Keratinocyte (primary cell): Measurements from ENCODE around the gene ALDH1L1. TPM values are rescaled to one million over a fixed set of nuclear protein-coding genes. Genes with fewer than 3 reads are reported as not detected.

Experiments used
- DNase-seq: peaks from one replicate; pipeline ENCODE4 v3.0.0-alpha.2; 2011; ENCODE audit warnings: low read depth, missing footprints, low spot score
- FAIRE-seq: peaks from 2 replicates; lab custom pipeline; 2011; peaks lifted over from hg19 to GRCh38; lab: Jason Lieb, UNC
- H2AFZ ChIP-seq: 2 replicates; pipeline ENCODE4 v1.6.0; 2012; ENCODE audit warnings: low read length, control low read depth, inconsistent platforms; ENCODE audit not compliant: control insufficient read depth
- H3K27ac ChIP-seq: 2 replicates; pipeline ENCODE4 v1.5.1; 2011; ENCODE audit warnings: low read length; ENCODE audit not compliant: control insufficient read depth, insufficient read depth
- H3K27me3 ChIP-seq: 3 replicates; pipeline ENCODE4 v1.6.0; 2011; ENCODE audit warnings: low read length; ENCODE audit not compliant: control insufficient read depth, insufficient read depth; ENCODE audit errors: extremely low read depth
- H3K36me3 ChIP-seq, 2 experiments: 2 replicates in 1 of 2; 3 replicates in 1 of 2; pipeline ENCODE4 v1.5.1; 2011; ENCODE audit warnings: low read length in 2 of 2, mild to moderate bottlenecking in 1 of 2; ENCODE audit not compliant: control insufficient read depth in 2 of 2, insufficient read depth in 2 of 2; ENCODE audit errors: extremely low read depth in 1 of 2
- H3K4me1 ChIP-seq: 3 replicates; pipeline ENCODE4 v1.5.1; 2011; ENCODE audit warnings: low read length; ENCODE audit not compliant: control insufficient read depth, insufficient read depth; ENCODE audit errors: extremely low read depth
- H3K4me2 ChIP-seq: 3 replicates; pipeline ENCODE4 v1.6.0; 2011; ENCODE audit warnings: low read depth, low read length; ENCODE audit not compliant: control insufficient read depth, insufficient read depth; ENCODE audit errors: extremely low read depth
- H3K4me3 ChIP-seq, 3 experiments: fragments of 200-600 bp in 1 of 3; sonication (generic) in 1 of 3; 2 replicates in 2 of 3; 3 replicates in 1 of 3; pipeline ENCODE4 v1.5.1; 2011 to 2016; ENCODE audit warnings: low read length in 3 of 3, mild to moderate bottlenecking in 3 of 3, control low read depth in 2 of 3, inconsistent platforms in 1 of 3, low read depth in 1 of 3, mixed read lengths in 1 of 3, mixed run types in 1 of 3, moderate library complexity in 1 of 3; ENCODE audit not compliant: control insufficient read depth in 2 of 3, insufficient read depth in 2 of 3; ENCODE audit errors: extremely low read depth in 1 of 3
- H3K79me2 ChIP-seq: 2 replicates; pipeline ENCODE4 v1.6.0; 2012; ENCODE audit warnings: low read length; ENCODE audit not compliant: control insufficient read depth, insufficient read depth
- H3K9ac ChIP-seq: 3 replicates; pipeline ENCODE4 v1.6.0; 2011; ENCODE audit warnings: low read length; ENCODE audit not compliant: control insufficient read depth, insufficient read depth; ENCODE audit errors: extremely low read depth
- H3K9me1 ChIP-seq: 3 replicates; pipeline ENCODE4 v1.6.0; 2011; ENCODE audit warnings: low read length; ENCODE audit not compliant: control insufficient read depth, insufficient read depth; ENCODE audit errors: extremely low read depth
- H3K9me3 ChIP-seq: 2 replicates; pipeline ENCODE4 v1.5.1; 2012; ENCODE audit warnings: low read depth, low read length; ENCODE audit not compliant: control insufficient read depth
- H4K20me1 ChIP-seq: 3 replicates; pipeline ENCODE4 v1.6.0; 2011; ENCODE audit warnings: low read length; ENCODE audit not compliant: control insufficient read depth, insufficient read depth; ENCODE audit errors: extremely low read depth
- CTCF ChIP-seq, 3 experiments: IDR thresholded peaks in 1 of 3; conservative IDR thresholded peaks in 1 of 3; optimal IDR thresholded peaks in 1 of 3; 2 replicates in 2 of 3; 3 replicates in 1 of 3; pipeline versions ENCODE3 to v1.5.1; 2011; ENCODE audit warnings: low read length in 3 of 3, mild to moderate bottlenecking in 3 of 3, moderate library complexity in 2 of 3, control low read depth in 1 of 3, inconsistent platforms in 1 of 3; ENCODE audit not compliant: insufficient read depth in 2 of 3; ENCODE audit errors: extremely low read depth in 1 of 3
- EZH2 ChIP-seq: IDR thresholded peaks from one replicate; pipeline ENCODE4 v1.6.1; 2012; ENCODE audit warnings: inconsistent platforms, mild to moderate bottlenecking, low read length, moderate library complexity
- dilution Hi-C: fragments of 300-500 bp; cut with MboI; formaldehyde crosslinking; loops from one replicate; pipeline ENCODE4 v1.7.0; 2020; ENCODE audit warnings: low sequenced_read_pairs; ENCODE audit not compliant: extremely low pct_ligation_motif_present
- polyA plus RNA-seq, 5 experiments: library from polyadenylated mRNA; depleted of rRNA in 3 of 5; stranded (reverse) in 3 of 5; stranded (forward) in 1 of 5; unstranded in 1 of 5; fragments of >200 nt; gene quantifications; 1 replicate in 1 of 5; 2 replicates in 3 of 5; 3 replicates in 1 of 5; pipeline versions ENCODE4 v1.2.1 to v1.2.3, GENCODE V29; 2011 to 2012; ENCODE audit warnings: missing spikeins in 2 of 5, low read depth in 1 of 5, low replicate concordance in 1 of 5

ALDH1L1 gene
- polyA plus RNA-seq, 1 donor (not counting 4 experiments of a cell fraction or from before 2014, with no cell fraction given), result 0.35 TPM

GRCh38 chr3:126063358-126063965 lies 116.9 kb downstream of the ALDH1L1 start:
- H4K20me1 ChIP-seq, result no peaks in the 10 kb centered on the region
- H3K9ac ChIP-seq, result no peak overlapping the region
- no peak for DNase-seq
- H3K9me1 ChIP-seq, result no peaks in the 10 kb centered on the region
- H3K4me3 ChIP-seq, result no peak overlapping the region
- no peak for FAIRE-seq
- H3K36me3 ChIP-seq, result peaks cover 0 to 2% of the 10 kb centered on the region in 2 experiments
- H3K79me2 ChIP-seq, result no peaks in the 10 kb centered on the region
- no peaks in the 10 kb centered on the region for H3K27me3 ChIP-seq
- H3K27ac ChIP-seq, result no peak overlapping the region
- no peaks in the 10 kb centered on the region for H3K4me1 ChIP-seq
- H3K9me3 ChIP-seq, result no peaks in the 10 kb centered on the region
- no peak for TF ChIP-seq EZH2
- no peak for TF ChIP-seq CTCF (optimal IDR thresholded peaks at IDR 0.05 in 1 of 3, IDR thresholded peaks at IDR 0.05 in 1 of 3, conservative IDR thresholded peaks at IDR 0.05 in 1 of 3; ENCODE audit: extremely low read depth in 1 of 3, insufficient read depth in 2 of 3, low read length in 3 of 3)
- H2AFZ ChIP-seq, result no peak overlapping the region
- dilution Hi-C loops, result no loop called here
- H3K4me2 ChIP-seq, result no peak overlapping the region

- DNase-seq, result no peak
- no peak overlapping the region for H3K4me2 ChIP-seq
- dilution Hi-C loops, result no loop called here
- H4K20me1 ChIP-seq, result no peaks in the 10 kb centered on the region
- no peak overlapping the region for H3K27ac ChIP-seq
- H3K4me1 ChIP-seq, result peaks cover 15% of the 10 kb centered on the region
- H3K9ac ChIP-seq, result no peak overlapping the region
- no peak for FAIRE-seq
- no peaks in the 10 kb centered on the region for H3K36me3 ChIP-seq
- TF ChIP-seq EZH2 (no peak), CTCF (optimal IDR thresholded peaks at IDR 0.05 in 1 of 3, IDR thresholded peaks at IDR 0.05 in 1 of 3, conservative IDR thresholded peaks at IDR 0.05 in 1 of 3; ENCODE audit: extremely low read depth in 1 of 3, insufficient read depth in 2 of 3, low read length in 3 of 3) (no peak)
- no peaks in the 10 kb centered on the region for H3K27me3 ChIP-seq
- H3K9me1 ChIP-seq, result no peaks in the 10 kb centered on the region
- no peaks in the 10 kb centered on the region for H3K9me3 ChIP-seq
- no peak overlapping the region for H2AFZ ChIP-seq
- H3K4me3 ChIP-seq, result no peak overlapping the region
- H3K79me2 ChIP-seq, result no peaks in the 10 kb centered on the region
These were observed 118.9 kb downstream of the ALDH1L1 start for GRCh38 chr3:126061301-126062032.
